ENCODE results near the gene IL1RAPL1.

IL1RAPL1 gene

GRCh38 chrX:28586981-28587551, at the start of gene IL1RAPL1:
IL1RAPL1 (plus strand) TSS chrX:28587446.
- DNase-seq (ENCODE audit: low read depth): no peak

- no peak for DNase-seq (ENCODE audit: low read depth)
Observed at GRCh38 chrX:28542791-28543190, 44.5 kb upstream of the IL1RAPL1 start.

- DNase-seq (ENCODE audit: low read depth): no peak
Observed at GRCh38 chrX:28549838-28550237, 37.4 kb upstream of the IL1RAPL1 start.

- DNase-seq (ENCODE audit: low read depth): no peak
Observed at GRCh38 chrX:28550331-28550872, 36.8 kb upstream of the IL1RAPL1 start.

GRCh38 chrX:28552322-28552721, 34.9 kb upstream of the IL1RAPL1 start:
- no peak for DNase-seq (ENCODE audit: low read depth)

GRCh38 chrX:28552882-28553829, 34.1 kb upstream of the IL1RAPL1 start:
- no peak for DNase-seq (ENCODE audit: low read depth)

- DNase-seq (ENCODE audit: low read depth): no peak
Observed at GRCh38 chrX:28576117-28576516, 11.1 kb upstream of the IL1RAPL1 start.

GRCh38 chrX:28581522-28581921, 5.7 kb upstream of the IL1RAPL1 start:
- DNase-seq (ENCODE audit: low read depth): no peak

GRCh38 chrX:28582511-28582910, 4.7 kb upstream of the IL1RAPL1 start:
- no peak for DNase-seq (ENCODE audit: low read depth)

GRCh38 chrX:28584025-28584424, 3.2 kb upstream of the IL1RAPL1 start:
- no peak for DNase-seq (ENCODE audit: low read depth)

GRCh38 chrX:28585767-28586166, 1.5 kb upstream of the IL1RAPL1 start:
- DNase-seq (ENCODE audit: low read depth): no peak

GRCh38 chrX:28586286-28586685, 960 bp upstream of the IL1RAPL1 start:
- no peak for DNase-seq (ENCODE audit: low read depth)

GRCh38 chrX:28589046-28589445, 1.8 kb downstream of the IL1RAPL1 start:
- no peak for DNase-seq (ENCODE audit: low read depth)

GRCh38 chrX:28590396-28590795, 3.1 kb downstream of the IL1RAPL1 start:
- no peak for DNase-seq (ENCODE audit: low read depth)

GRCh38 chrX:28591542-28591941, 4.3 kb downstream of the IL1RAPL1 start:
- no peak for DNase-seq (ENCODE audit: low read depth)

GRCh38 chrX:28595346-28595745, 8.1 kb downstream of the IL1RAPL1 start:
- no peak for DNase-seq (ENCODE audit: low read depth)

GRCh38 chrX:28599957-28600356, 12.7 kb downstream of the IL1RAPL1 start:
- no peak for DNase-seq (ENCODE audit: low read depth)

- DNase-seq (ENCODE audit: low read depth): no peak
Observed at GRCh38 chrX:28609003-28609402, 21.8 kb downstream of the IL1RAPL1 start.

- DNase-seq (ENCODE audit: low read depth): no peak
Observed at GRCh38 chrX:28609917-28610613, 22.8 kb downstream of the IL1RAPL1 start.

GRCh38 chrX:28610746-28611145, 23.5 kb downstream of the IL1RAPL1 start:
- DNase-seq (ENCODE audit: low read depth): no peak

GRCh38 chrX:28613558-28613957, 26.3 kb downstream of the IL1RAPL1 start:
- no peak for DNase-seq (ENCODE audit: low read depth)

GRCh38 chrX:28625223-28625622, 38.0 kb downstream of the IL1RAPL1 start:
- DNase-seq (ENCODE audit: low read depth): no peak

- no peak for DNase-seq (ENCODE audit: low read depth)
Observed at GRCh38 chrX:28626515-28626914, 39.3 kb downstream of the IL1RAPL1 start.
